Measurements from ENCODE around the gene PDE7B. TPM values are rescaled to one million over a fixed set of nuclear protein-coding genes. Genes with fewer than 3 reads are reported as not detected.

Gene PDE7B
- total RNA-seq, 1 experiment from 2014 or later, result not detected

- TF ChIP-seq ESRRA (CRISPR knock-in tag; IDR thresholded peaks at IDR 0.05; ENCODE audit: borderline replicate concordance) (no peak), ZNF425 (CRISPR knock-in tag; conservative IDR thresholded peaks at IDR 0.05) (no peak), ATF6 (CRISPR knock-in tag; IDR thresholded peaks at IDR 0.05) (no peak), TP53 (CRISPR knock-in tag; IDR thresholded peaks at IDR 0.05) (no peak), PRDM15 (CRISPR knock-in tag; IDR thresholded peaks at IDR 0.05) (no peak), MLX (CRISPR knock-in tag; IDR thresholded peaks at IDR 0.05) (no peak), MXD4 (CRISPR knock-in tag; IDR thresholded peaks at IDR 0.05; ENCODE audit: borderline replicate concordance) (no peak), ZNF423 (CRISPR knock-in tag; IDR thresholded peaks at IDR 0.05) (no peak), ERG (CRISPR knock-in tag; IDR thresholded peaks at IDR 0.05) (no peak), NFE2L1 (CRISPR knock-in tag; IDR thresholded peaks at IDR 0.05) (no peak), PREB (CRISPR knock-in tag; IDR thresholded peaks at IDR 0.05; ENCODE audit: borderline replicate concordance) (no peak), FOXP1 (CRISPR knock-in tag; IDR thresholded peaks at IDR 0.05; ENCODE audit: borderline replicate concordance) (no peak), JAZF1 (CRISPR knock-in tag; IDR thresholded peaks at IDR 0.05) (no peak), ATF2 (CRISPR knock-in tag; IDR thresholded peaks at IDR 0.05; ENCODE audit: borderline replicate concordance, low read depth) (no peak), ZNF317 (CRISPR knock-in tag; IDR thresholded peaks at IDR 0.05; ENCODE audit: borderline replicate concordance, low read depth) (no peak), HMGA2 (CRISPR knock-in tag; IDR thresholded peaks at IDR 0.05) (no peak)
Measured at GRCh38 chr6:136181512-136181833, 330.0 kb downstream of the PDE7B start (continued).

All from WTC11 (cell line).